HG02759 (cell line): ENCODE results near the gene SH3GL1.
"Not testable (repeated sequence)": the region's sequence is repeated elsewhere in the genome, so short reads cannot be mapped to it uniquely, and the experiment has no call there.

Experiments
- ATAC-seq: cut with Tn5 transposase; IDR thresholded peaks from one replicate; pipeline ENCODE4 v1.9.1; 2021; ENCODE audit warnings: mild to moderate bottlenecking, moderate library complexity; ENCODE audit not compliant: unreplicated experiment

SH3GL1 gene

DNA sequence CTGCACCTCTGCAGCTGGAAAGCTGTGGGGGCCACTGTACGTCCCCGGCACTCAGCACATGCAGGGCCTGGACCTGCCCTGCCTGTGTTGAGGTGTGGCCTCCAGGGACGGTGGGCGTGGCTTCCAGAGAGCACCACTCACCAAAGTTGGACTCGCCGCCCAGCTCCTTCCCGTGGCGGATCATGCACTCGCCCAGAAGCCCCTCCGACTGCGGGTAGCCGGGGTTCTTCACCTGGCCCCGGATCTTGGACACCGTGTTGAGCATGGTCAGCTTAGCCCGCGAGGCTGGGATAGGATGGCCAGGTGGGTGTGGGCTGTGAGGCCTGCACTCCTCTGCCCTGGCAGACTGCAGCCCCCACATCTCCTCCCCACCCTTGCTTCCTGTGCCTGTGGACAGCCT lies 35.0 kb downstream of the SH3GL1 start:
- no peak for ATAC-seq

DNA sequence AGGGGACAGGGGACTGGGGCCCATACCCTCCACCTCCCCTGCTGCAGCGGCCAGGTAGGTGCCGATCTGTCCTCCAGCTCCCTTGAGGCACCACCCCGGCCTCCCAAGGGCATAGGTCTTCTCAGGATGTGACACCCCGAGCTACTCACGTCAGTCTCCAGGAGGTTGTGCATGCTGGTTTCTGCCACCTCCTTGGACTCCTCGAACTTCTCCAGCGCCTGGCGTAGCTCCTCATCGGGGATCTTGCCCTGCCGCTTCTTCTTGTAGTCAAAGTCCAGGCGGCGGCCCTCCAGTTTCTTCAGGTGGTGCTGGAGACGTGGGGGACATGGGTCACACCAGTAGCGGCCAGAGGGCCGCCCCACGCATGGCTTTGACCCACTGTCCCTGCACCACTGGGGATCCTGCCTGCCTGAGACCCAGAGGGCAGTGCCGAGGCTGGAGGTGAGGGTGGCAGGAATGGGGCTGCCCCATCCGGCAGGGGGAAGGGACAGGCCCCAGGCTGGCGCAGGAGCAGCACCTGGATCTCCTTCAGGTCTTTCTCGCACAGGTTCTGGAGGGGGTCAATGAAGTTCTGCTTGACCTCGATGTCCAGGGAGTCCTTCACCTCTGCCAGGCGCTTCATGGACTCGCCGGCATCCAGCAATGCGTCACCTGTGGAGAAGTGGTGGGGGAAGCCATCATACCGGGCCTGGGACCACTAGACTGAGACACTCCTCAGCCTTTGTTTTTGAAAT lies 36.6 kb downstream of the SH3GL1 start:
- ATAC-seq: no peak

DNA sequence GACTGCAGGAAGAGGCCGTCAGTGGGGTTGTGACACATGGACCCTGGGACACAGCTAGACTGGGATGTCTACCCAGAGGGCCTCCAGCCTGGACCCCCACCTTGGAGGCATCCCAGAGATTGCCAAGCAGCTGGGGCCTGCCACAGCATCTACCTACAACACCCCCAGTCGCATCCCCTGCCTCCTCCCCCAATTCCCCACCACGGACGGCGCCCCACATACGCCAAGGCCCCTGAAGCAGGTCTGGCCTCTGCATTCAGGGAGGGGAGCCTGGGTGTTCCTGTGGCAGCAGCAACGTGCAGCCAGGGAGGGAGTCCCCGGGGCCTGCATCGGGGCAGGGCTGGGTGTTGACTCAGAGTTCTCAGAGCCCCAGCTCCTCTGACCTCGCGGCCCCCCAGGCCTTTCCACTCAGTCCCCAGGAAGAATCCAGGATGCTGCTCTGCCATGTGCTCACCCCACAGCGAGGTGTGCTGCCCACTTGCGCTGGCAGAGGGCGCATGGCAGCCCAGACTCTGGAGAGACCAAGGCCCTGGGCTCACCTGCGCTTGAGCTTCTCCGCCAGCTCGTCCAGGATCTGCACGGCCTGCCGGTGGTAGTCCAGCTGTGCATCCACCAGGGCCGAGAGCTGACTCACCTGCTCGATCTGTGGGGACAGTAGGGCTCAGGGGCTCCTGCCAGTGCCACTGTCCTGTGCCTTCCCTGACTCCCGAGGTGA lies 37.4 kb downstream of the SH3GL1 start:
- no peak for ATAC-seq

DNA sequence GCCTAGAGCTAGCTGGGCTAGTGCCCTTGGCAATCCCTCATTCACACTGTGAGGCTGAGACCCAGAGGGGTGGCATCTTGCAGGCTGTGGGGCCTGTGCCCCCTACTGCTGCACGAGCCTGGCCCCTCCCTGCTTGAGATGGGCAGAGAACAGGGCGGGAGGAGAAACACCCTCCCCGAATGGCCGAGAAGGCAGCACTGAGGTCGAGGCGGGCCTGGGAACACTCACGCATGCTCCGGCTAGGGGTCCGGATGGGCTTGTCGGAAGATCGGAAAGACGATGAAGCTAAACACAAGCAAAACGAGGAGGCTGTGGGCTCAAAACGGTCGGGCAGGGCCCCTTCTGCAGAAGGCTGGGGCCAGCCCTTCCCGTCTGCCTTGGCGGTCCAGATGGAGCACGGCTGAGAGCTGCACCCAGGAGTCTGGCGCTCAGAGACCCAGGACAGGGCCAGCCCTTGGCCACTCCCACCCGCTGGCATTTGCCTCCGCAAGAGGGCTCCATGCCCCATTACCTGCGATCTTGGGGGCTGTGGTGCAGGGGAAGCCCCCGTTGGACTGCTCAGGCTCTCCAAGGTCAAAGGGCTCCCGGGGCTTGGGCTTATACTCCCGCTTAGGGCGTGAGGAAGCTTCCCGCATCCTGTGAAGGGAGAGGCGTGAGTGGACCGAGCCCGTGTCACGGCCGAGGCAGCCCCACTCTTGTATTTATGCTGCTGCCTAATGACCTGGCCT lies 38.1 kb downstream of the SH3GL1 start:
- no peak for ATAC-seq

DNA sequence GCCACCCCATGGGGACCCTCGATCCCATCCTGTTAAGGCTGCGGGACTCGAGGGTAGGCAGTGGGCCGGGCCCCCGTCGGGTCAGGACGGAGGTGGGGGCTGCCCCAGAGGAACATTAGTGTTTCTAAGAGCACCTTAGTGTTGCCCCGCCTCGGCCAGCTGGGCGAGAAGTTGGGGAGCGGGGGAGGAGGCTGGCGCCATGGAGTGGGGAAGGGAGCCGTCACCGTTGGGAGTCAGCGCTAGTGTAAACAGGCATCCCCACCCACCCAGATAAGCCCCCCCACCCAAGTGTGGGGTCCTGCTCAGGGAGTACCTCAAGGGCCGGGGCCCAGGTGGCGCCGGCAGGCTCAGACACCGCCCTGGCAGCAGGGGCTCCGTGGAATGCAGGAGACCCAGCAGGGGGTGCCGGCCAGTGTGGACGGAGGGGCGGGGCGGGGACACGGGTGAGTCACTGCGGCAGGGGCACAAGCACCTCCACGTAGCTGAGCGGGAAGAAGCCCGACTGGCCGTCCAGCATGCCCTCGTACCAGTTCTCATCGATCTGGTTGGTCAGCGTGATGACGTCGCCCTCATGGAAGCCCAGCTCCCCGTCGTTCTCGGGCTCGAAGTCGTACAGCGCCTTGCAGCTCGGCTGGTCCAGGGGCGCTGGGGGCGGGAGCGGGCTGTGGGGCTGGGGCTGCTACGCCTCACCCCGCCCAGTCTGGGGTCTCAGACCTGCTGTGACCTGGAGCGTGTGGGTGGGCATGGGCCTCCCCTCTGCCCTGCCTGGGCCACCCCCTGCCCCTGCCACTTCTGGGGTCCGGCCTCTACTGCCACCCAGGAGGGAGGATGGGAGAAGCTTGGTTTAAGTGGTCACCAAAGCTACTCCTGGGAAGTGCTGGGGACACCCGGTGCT lies 38.9 kb downstream of the SH3GL1 start:
- no peak for ATAC-seq

DNA sequence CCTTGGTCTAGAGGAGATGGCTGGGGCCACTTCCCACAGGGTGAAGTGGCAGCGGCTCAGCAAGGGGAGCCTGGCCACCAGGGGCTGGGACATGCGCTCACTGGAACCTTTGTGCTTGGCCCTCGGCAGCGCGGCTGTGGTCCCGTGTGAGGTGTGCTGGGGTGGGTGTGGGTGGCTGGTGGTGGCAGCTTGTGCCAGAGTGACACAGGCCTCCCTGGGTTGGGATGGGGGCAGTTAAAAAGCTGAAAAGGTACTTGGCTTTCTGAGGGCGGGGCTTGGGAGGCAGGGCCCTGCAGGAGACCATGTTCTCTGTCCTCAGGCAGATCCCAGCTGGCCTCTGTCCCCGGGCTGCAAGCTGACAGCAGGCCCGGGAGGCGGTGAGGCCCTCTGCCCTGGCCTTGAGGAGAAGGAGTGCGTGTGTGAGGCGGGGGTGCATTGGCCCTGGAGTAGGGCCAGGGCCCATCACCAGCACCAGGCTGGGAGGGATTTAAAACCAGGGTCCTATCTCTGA lies 39.7 kb downstream of the SH3GL1 start:
- no peak for ATAC-seq

DNA sequence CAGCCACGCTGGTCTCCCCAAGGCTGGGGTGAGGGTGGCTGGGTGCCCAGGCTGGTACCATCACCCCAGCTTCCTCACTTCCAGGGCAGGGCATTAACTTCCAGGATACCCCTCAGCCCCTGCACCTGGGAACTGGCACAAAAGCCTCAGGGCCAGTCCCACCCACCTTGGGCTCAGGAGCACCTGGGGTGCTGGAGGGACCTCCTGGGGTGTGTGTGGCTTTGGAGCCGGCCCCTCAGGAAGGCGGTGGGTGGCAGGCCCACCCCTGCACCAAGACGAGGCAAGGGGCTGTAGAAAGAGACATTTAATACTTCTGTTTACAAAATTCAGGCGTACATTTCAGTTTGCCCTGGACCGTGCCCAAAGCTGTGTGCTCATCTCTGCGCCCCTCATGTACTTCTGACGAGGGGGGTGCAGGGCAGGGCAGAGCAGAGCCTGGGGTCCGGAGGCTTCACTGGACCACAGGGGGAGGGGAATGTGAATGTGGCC lies 40.2 kb downstream of the SH3GL1 start:
- ATAC-seq: no peak

DNA sequence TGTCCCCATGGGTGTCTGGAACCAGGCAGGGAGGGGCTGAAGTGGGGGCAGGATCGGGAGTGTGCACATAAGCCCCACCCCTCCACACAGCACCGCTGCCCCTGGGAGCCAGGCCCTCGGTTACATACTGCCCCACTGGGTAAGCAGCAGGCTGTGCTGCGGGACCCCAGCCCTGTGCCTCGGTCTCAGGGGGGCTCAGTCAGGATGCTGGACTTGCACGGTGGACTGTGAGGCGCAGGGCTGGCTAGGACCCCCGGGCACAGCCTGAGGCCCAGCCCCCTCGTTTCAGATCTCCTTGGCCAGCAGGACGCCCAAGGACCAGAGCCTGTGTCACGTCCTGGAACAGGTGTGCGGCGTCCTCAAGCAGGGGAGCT lies 40.7 kb downstream of the SH3GL1 start:
- no peak for ATAC-seq

DNA sequence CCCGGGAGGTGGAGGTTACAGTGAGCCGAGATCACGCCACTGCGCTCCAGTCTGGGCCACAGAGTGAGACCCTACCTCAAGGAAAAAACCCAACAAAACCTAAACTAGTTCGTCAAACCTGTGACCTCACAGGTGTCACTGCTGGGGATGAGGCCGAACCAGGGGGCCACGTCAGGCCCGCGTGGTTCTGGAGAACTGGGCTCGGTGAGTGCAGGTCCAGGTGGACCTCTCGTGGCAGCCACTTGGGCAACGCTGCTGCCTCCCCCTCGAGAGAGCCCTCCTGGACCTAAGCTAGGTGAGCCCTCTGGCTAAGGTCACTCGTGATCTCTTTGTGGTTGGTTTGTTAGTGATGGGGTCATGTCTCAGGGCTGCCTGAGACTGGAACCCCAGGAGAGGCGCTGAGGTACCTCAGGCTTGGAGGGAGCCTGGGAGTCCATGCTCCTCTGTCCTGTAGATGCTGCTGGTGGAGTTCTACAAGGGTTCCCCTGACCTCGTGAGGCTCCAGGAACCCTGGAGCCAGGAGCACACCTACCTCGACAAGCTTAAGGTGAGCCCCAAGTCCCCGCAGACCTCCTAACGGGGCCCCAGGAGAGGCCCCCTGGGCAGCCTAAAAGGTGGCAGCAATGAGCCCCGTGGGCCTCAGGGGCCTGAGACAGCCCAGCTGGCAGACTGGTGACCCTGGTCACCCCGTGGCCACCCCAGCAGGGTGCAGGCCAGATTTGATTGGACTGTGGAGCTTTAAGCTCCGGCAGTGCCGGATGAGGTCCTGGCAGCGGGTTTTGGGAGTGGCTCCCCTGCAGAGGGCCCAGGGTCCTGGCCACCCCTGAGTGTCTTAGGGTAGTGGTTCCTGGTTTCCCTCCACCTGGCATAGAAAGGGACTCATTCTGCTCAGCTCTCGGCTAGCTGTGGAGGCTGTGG lies 41.4 kb downstream of the SH3GL1 start:
- ATAC-seq: no peak

DNA sequence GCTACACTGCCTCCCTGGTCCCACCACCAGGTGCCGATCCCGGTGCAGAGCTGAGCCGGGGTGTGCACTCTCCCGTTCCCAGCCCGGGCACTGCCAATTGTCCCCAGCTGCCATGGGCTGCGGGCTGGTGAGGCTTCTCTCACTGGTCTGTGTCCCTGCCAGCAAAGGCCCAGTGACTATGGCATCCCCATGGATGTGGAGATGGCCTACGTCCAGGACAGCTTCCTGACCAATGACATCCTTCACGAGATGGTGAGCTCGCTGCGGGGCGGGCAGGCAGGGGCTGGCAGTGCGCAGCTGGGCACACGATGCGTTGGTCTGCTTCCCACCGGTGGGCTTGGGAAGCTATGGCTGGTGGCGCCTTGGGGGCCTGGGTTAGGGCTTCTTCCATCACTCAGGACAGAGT lies 42.4 kb downstream of the SH3GL1 start:
- no peak for ATAC-seq

DNA sequence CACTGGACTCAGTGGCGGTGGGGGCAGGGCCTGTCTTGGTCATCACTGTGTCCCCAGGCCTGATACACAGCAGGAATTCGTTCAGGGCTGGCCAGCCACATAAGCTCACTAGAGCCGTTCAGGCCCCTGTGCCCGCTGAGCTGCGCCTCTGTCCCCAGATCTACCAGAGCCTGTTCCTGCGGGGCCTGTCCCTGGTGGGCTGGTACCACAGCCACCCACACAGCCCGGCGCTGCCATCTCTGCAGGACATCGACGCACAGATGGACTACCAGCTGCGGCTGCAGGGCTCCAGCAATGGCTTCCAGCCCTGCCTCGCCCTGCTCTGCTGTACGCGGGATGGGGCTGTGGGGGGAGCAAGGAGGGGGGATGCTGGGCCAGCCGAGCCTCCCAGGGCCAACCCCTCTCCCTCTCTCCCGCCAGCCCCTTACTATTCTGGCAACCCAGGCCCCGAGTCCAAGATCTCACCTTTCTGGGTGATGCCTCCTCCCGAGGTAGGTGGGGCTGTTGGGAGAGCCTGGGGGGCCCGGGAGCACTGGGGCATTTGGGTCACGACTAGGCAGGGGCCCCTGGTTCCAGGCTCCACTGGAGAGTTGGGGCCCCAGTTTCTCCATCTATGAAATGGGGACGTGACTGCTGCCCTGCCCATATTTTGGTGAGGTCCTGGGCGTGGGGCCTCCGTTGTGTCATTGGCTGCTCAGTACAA lies 43.1 kb downstream of the SH3GL1 start:
- no peak for ATAC-seq

DNA sequence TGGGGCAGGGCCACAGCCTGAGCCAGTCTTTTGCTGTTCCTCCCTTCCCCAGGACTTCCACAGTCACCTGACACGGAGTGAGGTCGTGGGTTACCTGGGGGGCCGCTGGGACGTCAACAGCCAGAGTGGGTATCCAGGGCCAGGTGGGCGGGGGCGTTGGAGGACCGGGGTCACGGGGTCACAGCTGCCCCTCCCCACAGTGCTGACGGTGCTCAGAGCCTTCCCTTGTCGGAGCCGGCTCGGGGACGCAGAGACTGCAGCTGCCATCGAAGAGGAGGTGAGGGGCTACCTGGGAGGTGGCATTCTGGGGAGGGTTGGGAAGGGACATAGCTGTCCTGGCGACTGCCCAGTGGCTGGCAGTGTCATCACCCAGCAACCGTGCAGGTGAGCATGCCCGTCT lies 45.5 kb downstream of the SH3GL1 start:
- ATAC-seq: no peak

DNA sequence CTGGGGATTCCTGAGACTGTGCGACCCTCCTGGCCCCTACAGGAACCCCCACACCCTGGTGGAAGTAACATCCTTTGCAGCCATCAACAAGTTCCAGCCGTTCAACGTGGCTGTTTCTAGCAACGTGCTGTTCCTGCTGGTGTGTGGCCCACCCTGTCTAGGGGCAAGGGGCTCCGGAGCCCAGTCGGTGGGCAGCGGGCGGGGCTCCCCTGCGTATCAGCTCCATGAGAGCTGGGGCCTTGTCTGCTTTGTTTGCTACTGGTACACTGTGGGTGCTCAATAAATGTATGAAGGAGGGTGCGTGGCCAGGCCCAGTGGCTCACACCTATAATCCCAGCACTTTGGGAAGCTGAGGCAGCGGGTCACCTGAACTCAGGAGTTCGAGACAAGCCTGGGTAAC lies 46.1 kb downstream of the SH3GL1 start:
- ATAC-seq: no peak

DNA sequence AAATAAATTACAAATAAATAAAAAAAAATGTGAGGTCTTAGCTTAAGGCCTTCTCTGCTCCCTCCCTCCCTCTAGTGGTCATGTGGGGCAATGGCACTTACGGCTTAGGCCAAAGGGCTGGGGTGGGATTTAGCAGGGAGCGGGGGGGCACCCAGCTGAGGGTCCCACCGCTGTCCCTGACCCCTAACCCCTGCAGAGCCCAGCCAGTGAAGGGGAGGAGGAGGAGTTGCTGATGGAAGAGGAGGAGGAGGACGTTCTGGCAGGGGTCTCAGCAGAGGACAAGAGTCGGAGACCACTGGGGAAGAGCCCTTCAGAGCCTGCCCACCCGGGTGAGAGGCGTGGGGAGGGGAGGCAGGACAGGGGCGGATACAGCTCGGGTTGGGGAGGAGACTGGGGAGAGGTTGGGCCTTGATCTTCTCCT lies 47.6 kb downstream of the SH3GL1 start:
- ATAC-seq: no peak

DNA sequence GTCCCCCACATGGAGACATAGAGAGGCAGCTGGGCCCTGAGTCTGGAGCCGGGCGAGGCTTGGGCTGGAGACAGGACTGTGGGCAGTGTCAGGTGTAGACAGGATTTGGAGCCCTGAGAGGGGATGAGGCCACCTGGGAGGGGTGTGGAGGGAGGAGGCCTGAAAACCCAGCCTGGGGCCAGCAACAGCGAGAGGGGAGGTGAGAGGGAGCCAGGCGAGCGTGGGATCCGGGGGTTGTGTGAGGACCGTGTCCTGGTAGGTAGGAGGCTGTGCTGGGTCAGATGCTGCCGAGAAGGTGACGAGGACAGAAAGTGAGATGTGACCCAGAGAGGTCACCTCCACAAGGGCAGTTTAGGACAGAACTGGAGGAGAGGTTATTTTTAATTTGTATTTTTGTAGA lies 49.6 kb downstream of the SH3GL1 start:
- ATAC-seq: no peak

DNA sequence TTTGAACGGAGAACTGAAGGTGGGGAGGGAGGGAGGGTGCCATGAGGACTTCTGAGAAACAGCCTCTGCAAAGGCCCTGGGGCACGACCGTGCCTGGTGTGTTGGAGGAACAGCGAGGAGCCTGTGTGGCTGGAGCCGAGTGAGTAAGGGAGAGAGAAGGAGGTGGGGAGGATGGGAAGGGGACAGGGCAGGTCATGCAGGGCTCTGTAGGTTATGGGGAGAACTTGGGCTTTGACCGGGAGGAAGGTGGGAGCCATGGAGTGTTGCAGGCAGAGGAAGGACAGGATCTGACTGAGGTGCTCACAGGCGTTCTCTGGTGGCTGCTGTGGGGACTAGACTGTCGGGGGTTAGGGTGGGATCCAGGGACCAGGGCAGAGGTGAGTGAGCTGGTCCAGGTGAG lies 50.2 kb downstream of the SH3GL1 start:
- no peak for ATAC-seq

DNA sequence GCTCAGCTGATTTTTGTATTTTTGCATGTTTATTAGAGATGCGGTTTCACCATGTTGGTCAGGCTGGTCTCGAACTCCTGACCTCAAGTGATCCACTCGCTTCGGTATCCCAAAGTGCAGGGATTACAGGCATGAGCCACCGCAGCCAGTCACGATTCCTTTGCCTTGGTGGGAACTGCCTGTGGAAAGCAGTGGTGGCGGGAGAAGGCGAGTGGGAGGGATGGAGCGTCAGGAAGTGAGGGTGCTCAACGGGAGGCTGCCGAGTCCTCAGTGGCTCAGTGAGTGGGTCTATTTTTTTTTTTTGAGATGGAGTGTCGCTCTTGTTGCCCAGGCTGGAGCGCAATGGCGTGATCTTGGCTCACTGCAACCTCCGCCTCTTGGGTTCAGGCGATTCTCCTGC lies 51.1 kb downstream of the SH3GL1 start:
- ATAC-seq: not testable (repeated sequence)

DNA sequence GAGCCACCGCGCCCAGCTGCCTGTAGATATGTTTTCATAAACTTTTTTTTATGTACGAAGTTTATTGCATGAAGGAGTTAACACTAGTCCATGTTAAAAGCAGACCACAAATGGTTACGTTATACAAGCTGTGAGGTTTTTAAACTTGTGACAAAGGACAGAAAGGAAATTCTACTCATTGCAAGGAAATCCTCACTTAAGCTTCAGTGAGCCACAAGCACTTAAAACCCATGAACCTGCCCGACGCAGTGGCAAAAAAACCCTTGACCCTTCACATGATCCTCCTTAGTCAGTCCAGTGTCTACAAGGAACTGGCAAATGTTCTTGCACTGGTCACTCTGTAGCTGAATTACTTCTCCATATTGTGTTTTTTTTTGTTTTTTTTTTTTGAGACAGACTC lies 52.8 kb downstream of the SH3GL1 start:
- no peak for ATAC-seq

DNA sequence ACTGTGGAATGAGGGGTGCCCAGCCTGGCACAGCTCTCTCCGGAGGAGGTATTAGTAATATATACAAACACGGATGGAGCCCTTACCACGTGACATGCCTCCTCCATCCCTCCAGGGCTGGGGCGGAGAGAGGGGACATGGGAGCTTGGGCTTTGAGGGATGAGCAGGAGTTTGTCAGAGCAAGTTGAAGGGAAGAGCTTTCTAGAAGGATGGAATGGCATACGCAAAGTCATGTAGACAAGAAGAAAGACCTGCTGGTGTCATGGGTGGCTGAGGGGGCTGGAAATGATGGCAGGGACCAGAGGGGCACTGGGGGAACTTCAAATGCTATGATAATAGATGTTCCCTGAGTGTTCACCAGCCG lies 54.3 kb downstream of the SH3GL1 start:
- ATAC-seq: no peak
